CD4-positive, alpha-beta T cell treated with Interleukin-17A for 4 hours (primary cell): ENCODE results near the gene KLK1.

Experiments used
- DNase-seq: peaks from one replicate; pipeline ENCODE4 v3.0.0-alpha.2; 2020; ENCODE audit warnings: mixed read lengths

The KLK1 gene

DNA sequence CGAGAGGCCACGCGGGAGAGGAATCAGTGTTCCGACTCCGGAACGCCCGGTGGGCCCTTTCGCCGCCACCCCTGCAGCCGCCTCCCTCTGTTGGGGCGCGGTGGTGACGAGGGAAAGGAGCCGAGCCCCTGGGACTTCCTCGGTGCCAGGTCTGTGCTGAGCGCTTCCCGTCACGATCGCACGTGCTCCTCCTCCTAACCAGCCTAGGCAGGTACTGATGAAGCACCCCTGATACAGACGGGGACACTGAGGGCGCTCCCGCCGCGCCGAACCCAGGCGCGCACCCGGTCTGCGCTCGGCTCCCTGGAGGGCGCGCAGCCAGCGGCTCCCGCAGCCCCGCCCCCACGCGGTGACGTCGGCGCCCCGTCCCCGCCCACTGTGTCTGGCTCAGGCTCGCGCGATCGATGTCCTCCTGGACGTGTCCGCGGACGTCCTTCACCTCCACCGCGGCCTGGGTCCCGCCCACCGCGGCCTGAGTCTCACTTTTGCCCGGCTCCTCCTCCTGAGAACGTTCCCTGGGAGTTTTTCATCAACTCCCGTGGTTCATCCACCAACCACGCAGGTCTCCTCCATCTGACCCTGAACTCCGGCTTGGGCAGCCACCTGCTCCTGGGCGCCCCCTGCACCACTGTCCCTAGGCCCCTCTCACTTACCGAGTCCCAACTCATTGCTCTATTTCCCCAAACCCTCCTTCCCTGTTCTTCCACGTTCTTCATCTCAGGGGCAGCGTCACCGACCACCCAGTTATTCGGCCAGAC, 12.4 kb upstream of the KLK1 start:
- DNase-seq: peak; percentile 72

DNA sequence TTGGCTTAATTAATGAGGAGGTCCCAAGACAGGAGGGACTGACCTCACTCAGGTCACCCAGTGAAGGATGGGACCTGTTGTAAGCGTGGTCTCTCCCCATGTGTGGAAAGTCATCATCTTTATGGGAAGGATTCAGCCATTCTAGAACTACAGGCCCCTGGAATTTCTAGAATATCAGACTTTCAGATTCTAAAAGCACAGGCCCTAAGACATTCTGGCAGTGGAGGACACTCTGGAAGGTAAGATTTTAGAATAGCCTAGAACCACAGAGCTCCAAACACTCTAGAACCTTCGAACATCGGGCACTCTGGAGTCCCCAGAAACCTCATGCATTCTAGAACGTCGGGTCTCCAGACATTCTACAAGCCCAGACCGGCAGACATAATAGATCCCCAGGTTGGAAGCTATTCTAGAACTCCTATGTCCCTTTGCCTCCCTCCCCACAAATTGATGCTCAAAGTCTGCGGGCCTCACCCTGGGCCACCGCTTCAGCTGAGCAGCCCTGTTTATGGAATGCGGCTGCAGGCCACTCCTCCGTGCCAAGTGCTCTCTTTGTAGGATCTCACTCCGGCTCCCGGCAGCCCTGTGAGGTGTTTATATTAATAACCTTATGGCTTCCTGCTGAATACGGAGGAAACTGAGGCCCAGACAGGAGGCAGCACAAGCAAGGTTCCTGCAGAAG, 11.7 kb upstream of the KLK1 start:
- no peak for DNase-seq

DNA sequence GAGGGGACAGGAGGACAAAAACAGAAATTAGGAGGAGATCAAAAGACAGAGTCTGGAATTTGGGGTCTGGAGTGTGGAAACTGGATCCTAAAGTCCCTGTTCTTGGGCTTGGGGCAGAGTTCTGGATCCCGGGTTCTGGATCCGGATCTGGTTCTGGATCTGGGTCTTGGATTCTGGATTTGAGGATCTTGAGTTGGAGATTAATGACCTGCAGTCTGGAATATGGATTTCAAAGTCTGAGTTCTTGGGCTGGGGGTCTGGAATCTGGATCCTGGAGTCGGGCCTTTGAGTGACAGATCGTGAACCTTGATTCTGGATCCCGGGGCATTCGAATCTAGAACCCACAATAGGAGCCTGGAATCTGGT, 10.2 kb upstream of the KLK1 start:
- no peak for DNase-seq

DNA sequence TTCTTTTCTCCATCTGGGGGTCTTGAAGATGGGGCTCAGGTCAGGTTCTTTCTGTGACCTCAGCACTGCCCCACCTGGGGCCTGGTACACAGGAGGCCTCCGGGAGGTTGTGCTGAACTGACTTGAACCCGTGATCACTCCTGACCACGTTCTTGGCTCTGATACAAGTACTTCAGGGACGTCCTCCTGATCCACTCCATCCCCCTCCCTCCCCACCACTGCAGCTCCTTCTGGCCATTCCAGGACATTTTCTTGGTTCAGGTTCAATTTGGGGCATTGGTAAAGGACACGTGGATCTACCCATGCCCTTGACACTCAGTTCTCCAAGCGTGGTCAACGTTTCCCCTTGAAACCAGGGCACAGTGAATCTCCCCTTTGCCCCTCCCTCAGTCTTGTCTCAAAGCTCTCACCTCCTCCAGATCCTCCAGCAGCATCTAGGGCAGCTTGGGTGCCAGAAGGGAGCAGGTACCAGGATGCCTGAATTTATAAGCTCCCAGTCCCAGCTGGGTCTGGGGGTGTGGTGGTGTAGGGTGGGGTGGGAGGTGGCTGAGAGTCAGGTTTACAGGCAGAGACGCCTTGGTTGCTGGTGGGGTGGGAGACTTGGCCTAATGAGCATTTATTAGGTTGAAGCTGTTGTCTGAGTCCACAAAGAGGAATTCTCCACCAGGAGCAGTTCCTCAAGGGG, 9.7 kb upstream of the KLK1 start, which contains the start of gene KLK15:
KLK15 (minus strand) TSS at position 458 of the 685 bp plus-strand sequence. CDS start 2,082 bp downstream, outside the sequence.
- no peak for DNase-seq

DNA sequence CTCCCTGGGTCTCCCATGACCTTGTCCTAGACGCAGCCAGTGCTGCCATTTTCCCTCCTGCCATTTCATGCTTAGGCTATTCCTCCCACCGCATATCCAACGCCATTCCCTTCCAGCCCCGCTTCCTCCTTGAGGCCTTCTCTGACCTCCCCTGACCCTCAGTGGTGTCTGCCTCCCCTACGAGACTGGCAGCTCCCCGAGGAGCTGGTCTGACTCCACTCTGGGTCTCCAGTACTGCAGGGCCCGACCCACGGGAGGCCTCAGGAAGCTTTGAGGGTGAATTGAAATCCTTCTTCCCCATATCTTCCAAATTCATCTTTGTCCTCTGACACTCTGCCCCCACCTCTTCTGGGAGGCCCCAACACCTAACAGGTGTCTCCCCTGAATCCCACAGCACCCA, 9.1 kb upstream of the KLK1 start:
- DNase-seq: no peak

GRCh38 chr19:50831026-50831396, 7.4 kb upstream of the KLK1 start:
- no peak for DNase-seq

- no peak for DNase-seq
Measured at GRCh38 chr19:50830266-50831025, 6.9 kb upstream of the KLK1 start.

DNA sequence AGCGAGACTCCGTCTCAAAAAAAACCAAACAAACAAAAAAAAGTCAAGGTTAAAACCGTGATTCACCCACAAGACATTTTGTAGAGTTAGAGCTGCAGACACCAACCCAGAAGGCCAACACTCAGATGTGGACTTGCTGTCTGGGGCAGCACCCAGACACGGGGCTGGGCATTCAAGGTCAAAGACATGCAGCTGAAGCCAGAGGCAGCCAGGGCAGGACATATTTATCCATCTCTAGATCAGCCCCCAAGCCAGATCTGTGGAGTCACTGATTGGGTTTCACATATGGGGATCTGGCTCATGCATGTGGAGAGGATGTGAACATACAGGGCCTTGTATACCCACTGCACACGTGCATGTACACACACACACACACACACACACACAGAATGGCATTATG, 6.2 kb upstream of the KLK1 start:
- no peak for DNase-seq

DNA sequence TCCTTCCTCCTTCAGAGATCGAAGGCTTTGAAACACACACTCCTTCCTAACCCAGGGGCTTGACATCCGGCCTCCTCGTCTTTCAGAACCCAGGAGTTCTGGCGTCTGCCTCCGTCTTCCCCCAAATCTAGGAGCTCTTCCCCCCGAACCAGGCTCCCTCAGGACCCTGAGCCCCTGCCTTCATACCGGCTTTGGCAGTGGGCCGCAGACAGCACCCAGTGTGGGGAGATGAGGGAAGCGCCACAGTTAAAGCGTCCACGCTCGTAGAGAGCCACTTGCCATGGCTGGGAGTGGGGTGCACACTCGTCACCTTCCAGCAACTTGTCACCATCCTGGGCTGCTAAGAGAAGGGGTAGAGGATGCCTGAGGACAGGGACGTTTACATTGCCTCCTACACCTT, 3.9 kb upstream of the KLK1 start:
- no peak for DNase-seq

DNA sequence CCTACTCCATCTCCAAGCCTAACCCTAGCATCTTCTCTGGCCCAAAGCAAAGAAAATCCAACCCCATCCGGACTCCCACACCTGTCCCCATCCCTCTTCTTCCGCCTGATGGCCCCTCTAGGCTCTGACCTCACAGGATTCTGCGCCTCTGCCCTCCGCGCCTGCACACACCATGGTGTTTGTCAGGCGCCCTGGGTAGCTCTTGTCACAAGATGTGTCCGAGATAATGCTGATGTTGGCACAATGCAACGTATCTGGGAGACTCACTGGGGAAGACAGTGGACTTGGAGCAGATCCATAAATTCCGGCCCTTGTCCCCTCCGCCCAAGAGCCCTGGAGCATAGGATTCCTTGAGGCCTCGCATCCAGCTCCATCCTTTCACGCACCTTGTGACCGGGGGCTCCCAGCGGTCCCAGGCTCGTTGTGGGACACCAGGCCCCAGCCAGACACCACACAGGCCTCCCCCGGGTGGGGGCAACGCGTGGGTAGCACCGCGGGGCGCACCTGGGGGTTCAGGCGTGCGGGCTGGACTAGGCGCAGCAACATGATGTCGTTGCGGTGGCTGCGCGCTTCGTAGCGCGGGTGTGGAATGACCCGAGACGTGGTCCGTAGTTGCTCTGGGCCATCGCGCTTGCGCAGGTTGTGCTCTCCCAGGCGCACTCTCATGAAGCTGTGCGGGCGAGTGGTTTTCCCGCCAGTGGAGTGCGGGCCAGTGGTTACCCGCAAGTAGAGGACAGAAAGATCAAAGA, 3.1 kb upstream of the KLK1 start:
- DNase-seq: no peak

GRCh38 chr19:50822661-50823208, 852 bp downstream of the KLK1 start:
- no peak for DNase-seq

GRCh38 chr19:50821622-50822021, 2.0 kb downstream of the KLK1 start:
- no peak for DNase-seq

- no peak for DNase-seq
Measured at GRCh38 chr19:50821248-50821612, 2.4 kb downstream of the KLK1 start.

- no peak for DNase-seq
Measured at GRCh38 chr19:50820549-50821247, 2.9 kb downstream of the KLK1 start.

DNA sequence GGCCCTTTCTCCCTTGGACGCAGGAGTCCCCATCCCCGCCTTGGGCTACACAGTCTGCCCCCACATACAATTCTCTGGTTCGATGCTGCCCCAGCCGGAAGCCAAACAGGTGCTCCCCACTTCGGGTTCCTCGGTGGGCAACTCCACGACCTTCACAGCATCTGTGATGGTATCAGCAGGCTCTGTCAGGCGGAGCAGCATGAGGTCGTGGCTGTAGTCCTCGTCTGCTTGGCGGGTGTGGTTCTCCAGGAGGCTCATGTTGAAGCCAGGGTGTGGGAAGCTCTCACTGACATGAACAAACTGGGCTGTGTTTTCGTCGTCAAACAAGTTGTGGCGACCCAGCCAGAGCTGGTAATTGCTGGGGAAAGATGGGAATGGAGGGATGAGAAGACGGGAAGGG, 3.5 kb downstream of the KLK1 start:
- no peak for DNase-seq

GRCh38 chr19:50819636-50820035, 4.0 kb downstream of the KLK1 start:
- DNase-seq: no peak

- no peak for DNase-seq
Measured at GRCh38 chr19:50818859-50819472, 4.6 kb downstream of the KLK1 start.

GRCh38 chr19:50817941-50818858, 5.4 kb downstream of the KLK1 start:
- peak; percentile 49 for DNase-seq

GRCh38 chr19:50815439-50815838, 8.1 kb downstream of the KLK1 start:
- no peak for DNase-seq

DNA sequence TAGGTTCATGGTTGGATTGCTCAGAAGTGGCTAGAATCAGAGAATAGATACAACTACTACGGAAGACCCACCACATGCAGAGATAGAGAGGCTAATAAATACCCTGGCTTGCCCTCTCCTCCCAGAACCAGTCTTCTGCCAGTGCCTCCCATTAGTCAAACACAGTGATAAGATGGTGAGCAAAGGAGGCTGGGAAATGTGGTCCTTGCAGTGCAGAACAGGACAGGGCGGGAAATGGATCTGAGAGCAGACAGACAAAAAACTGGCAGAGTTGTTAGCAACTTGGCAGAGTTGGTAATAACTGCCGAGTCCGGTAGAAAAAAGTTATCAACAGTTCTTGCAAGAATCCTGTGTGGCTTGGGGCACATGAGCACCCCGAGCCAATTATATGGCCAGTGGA, 8.7 kb downstream of the KLK1 start:
- no peak for DNase-seq
